GM23338 (cell line): Measurements from ENCODE around the gene ESX1. TPM values are rescaled to one million over a fixed set of nuclear protein-coding genes. Genes with fewer than 3 reads are reported as not detected.

Experiments
- polyA plus RNA-seq: library from polyadenylated mRNA; unstranded; fragments of >200 nt; fragmentation: Nextera tagmentation; extraction: Ambion mirVana; gene quantifications from 2 replicates; pipeline ENCODE4 v1.2.1, GENCODE V29; 2016
- total RNA-seq: library from RNA; depleted of rRNA; stranded (reverse); fragments of >200 nt; shearing (Covaris generic); gene quantifications from 2 replicates; pipeline ENCODE4 v1.2.3, GENCODE V29; 2014; rRNA removed

Gene ESX1
- total and polyA plus RNA-seq, 2 experiments from 2014 or later = not detected

Other genes starting within 250 kb of the ESX1 start
- gene H2BW1, start 241.2 kb downstream of the ESX1 start, total RNA-seq = 0.35 TPM in 1 of 2 replicates, not detected in the other
- not detected in 2 replicates for gene H2BW1, start 241.2 kb downstream of the ESX1 start, polyA plus RNA-seq
- not detected in 2 replicates for gene H2BW2, start 215.0 kb downstream of the ESX1 start, total RNA-seq
- 0.16 and 0.61 TPM in 2 replicates for gene H2BW2, start 215.0 kb downstream of the ESX1 start, polyA plus RNA-seq
- gene TMSB15C, start 178.7 kb downstream of the ESX1 start, total RNA-seq = 3.9 and 5.8 TPM in 2 replicates
- gene TMSB15C, start 178.7 kb downstream of the ESX1 start, polyA plus RNA-seq = 1.0 and 1.1 TPM in 2 replicates
- gene ZCCHC18, start 142.4 kb downstream of the ESX1 start, total RNA-seq = 4.4 and 4.7 TPM in 2 replicates
- 3.4 and 4.9 TPM in 2 replicates for gene ZCCHC18, start 142.4 kb downstream of the ESX1 start, polyA plus RNA-seq
- 2.2 and 3.7 TPM in 2 replicates for gene SLC25A53, start 97.9 kb downstream of the ESX1 start, total RNA-seq
- 2.4 and 3.7 TPM in 2 replicates for gene SLC25A53, start 97.9 kb downstream of the ESX1 start, polyA plus RNA-seq
- gene FAM199X, start 88.5 kb downstream of the ESX1 start, total RNA-seq = 16.1 and 18.7 TPM in 2 replicates
- gene FAM199X, start 88.5 kb downstream of the ESX1 start, polyA plus RNA-seq = 9.1 and 11.0 TPM in 2 replicates